Duodenal mucosa (tissue), 2 donors: Measurements from ENCODE around the gene GVQW3.

Source experiments
- H3K27ac ChIP-seq: one replicate; pipeline ENCODE4 v1.7.0; 2013; ENCODE audit warnings: low read depth, low read length
- H3K27me3 ChIP-seq, 2 donors: one replicate each; pipeline ENCODE4 v1.7.0; 2013; ENCODE audit warnings: low read length in 2 of 2, control low read depth in 1 of 2; ENCODE audit not compliant: insufficient read depth in 2 of 2, control insufficient read depth in 1 of 2
- H3K36me3 ChIP-seq, 2 donors: one replicate each; pipeline ENCODE4 v1.7.0; 2013; ENCODE audit warnings: low read length in 2 of 2, control low read depth in 1 of 2; ENCODE audit not compliant: insufficient read depth in 2 of 2, control insufficient read depth in 1 of 2
- H3K4me1 ChIP-seq, 2 donors: one replicate each; pipeline ENCODE4 v1.7.0; 2013; ENCODE audit warnings: low read length in 2 of 2, control low read depth in 1 of 2; ENCODE audit not compliant: insufficient read depth in 2 of 2, control insufficient read depth in 1 of 2
- H3K4me3 ChIP-seq, 2 donors: one replicate each; pipeline ENCODE4 v1.7.0; 2013; ENCODE audit warnings: low read length in 2 of 2, low read depth in 1 of 2
- H3K9ac ChIP-seq, 2 donors: one replicate each; pipeline ENCODE4 v1.7.0; 2013; ENCODE audit warnings: low read length in 2 of 2, low read depth in 1 of 2
- H3K9me3 ChIP-seq, 2 donors: one replicate each; pipeline ENCODE4 v1.7.0; 2013; ENCODE audit warnings: low read length in 2 of 2, control low read depth in 1 of 2; ENCODE audit not compliant: control insufficient read depth in 1 of 2

The GVQW3 gene

GRCh38 chr11:76361374-76361773, 19.7 kb upstream of the GVQW3 start:
- Histone ChIP-seq H3K27me3 (no peaks in the 10 kb centered on the region), H3K36me3 (peaks cover 6 to 15% of the 10 kb centered on the region in 2 donors), H3K9ac (no peak overlapping the region), H3K4me1 (no peaks in the 10 kb centered on the region), H3K9me3 (no peaks in the 10 kb centered on the region), H3K4me3 (no peak overlapping the region), H3K27ac (no peak overlapping the region)

- no peak overlapping the region for H3K27ac ChIP-seq
- no peaks in the 10 kb centered on the region for H3K9me3 ChIP-seq
- peaks cover 6 to 13% of the 10 kb centered on the region in 2 donors for H3K36me3 ChIP-seq
- no peak overlapping the region for H3K4me3 ChIP-seq
- H3K4me1 ChIP-seq = no peaks in the 10 kb centered on the region
- H3K27me3 ChIP-seq = no peaks in the 10 kb centered on the region
- no peak overlapping the region for H3K9ac ChIP-seq
Measured at GRCh38 chr11:76361776-76362175, 19.3 kb upstream of the GVQW3 start.

- H3K27ac ChIP-seq = no peak overlapping the region
- H3K4me3 ChIP-seq = no peak overlapping the region
- no peaks in the 10 kb centered on the region for H3K27me3 ChIP-seq
- no peaks in the 10 kb centered on the region for H3K9me3 ChIP-seq
- H3K4me1 ChIP-seq = no peaks in the 10 kb centered on the region
- no peak overlapping the region for H3K9ac ChIP-seq
- H3K36me3 ChIP-seq = peaks cover 6 to 13% of the 10 kb centered on the region in 2 donors
Measured at GRCh38 chr11:76362716-76363115, 18.4 kb upstream of the GVQW3 start.

- H3K27me3 ChIP-seq = no peaks in the 10 kb centered on the region
- H3K4me1 ChIP-seq = peaks cover 5 to 20% of the 10 kb centered on the region in 2 donors
- peaks cover 6 to 9% of the 10 kb centered on the region in 2 donors for H3K36me3 ChIP-seq
- H3K9ac ChIP-seq = no peak overlapping the region
- no peak overlapping the region for H3K4me3 ChIP-seq
- H3K9me3 ChIP-seq = no peaks in the 10 kb centered on the region
- no peak overlapping the region for H3K27ac ChIP-seq
Measured at GRCh38 chr11:76365038-76365679, 16.0 kb upstream of the GVQW3 start.

GRCh38 chr11:76368490-76368889, 12.6 kb upstream of the GVQW3 start:
- H3K4me3 ChIP-seq = no peak overlapping the region
- H3K9ac ChIP-seq = peak overlapping the region in 1 of 2 donors; percentile 33
- H3K27ac ChIP-seq = no peak overlapping the region
- no peaks in the 10 kb centered on the region for H3K27me3 ChIP-seq
- peaks cover 0 to 3% of the 10 kb centered on the region in 2 donors for H3K36me3 ChIP-seq
- peaks cover 8 to 27% of the 10 kb centered on the region in 2 donors for H3K4me1 ChIP-seq
- no peaks in the 10 kb centered on the region for H3K9me3 ChIP-seq

- Histone ChIP-seq H3K36me3 (peaks cover 0 to 3% of the 10 kb centered on the region in 2 donors), H3K4me3 (no peak overlapping the region), H3K9ac (no peak overlapping the region), H3K27me3 (no peaks in the 10 kb centered on the region), H3K9me3 (no peaks in the 10 kb centered on the region), H3K4me1 (peaks cover 8 to 27% of the 10 kb centered on the region in 2 donors), H3K27ac (no peak overlapping the region)
Measured at GRCh38 chr11:76369406-76369805, 11.7 kb upstream of the GVQW3 start.

- Histone ChIP-seq H3K36me3 (no peaks in the 10 kb centered on the region), H3K9me3 (no peaks in the 10 kb centered on the region), H3K27me3 (no peaks in the 10 kb centered on the region), H3K4me3 (no peak overlapping the region), H3K9ac (no peak overlapping the region), H3K4me1 (peaks cover 8 to 28% of the 10 kb centered on the region in 2 donors), H3K27ac (no peak overlapping the region)
Measured at GRCh38 chr11:76371170-76371569, 10.0 kb upstream of the GVQW3 start.

GRCh38 chr11:76376746-76377558, 4.2 kb upstream of the GVQW3 start:
- Histone ChIP-seq H3K36me3 (no peaks in the 10 kb centered on the region), H3K27ac (no peak overlapping the region), H3K4me1 (peaks cover 18 to 25% of the 10 kb centered on the region in 2 donors)

GRCh38 chr11:76379807-76380158, 1.3 kb upstream of the GVQW3 start:
- peaks cover 18 to 35% of the 10 kb centered on the region in 2 donors for H3K4me1 ChIP-seq
- no peak overlapping the region for H3K27ac ChIP-seq
- H3K9me3 ChIP-seq = no peaks in the 10 kb centered on the region

More at GRCh38 chr11:76376746-76377558, 4.2 kb upstream of the GVQW3 start:
- Histone ChIP-seq H3K9me3 (no peaks in the 10 kb centered on the region), H3K9ac (no peak overlapping the region), H3K27me3 (no peaks in the 10 kb centered on the region), H3K4me3 (no peak overlapping the region)

GRCh38 chr11:76380159-76380976, 755 bp upstream of the GVQW3 start:
- Histone ChIP-seq H3K4me1 (peaks cover 21 to 36% of the 10 kb centered on the region in 2 donors), H3K9me3 (no peaks in the 10 kb centered on the region), H3K9ac (peak overlapping the region; percentile 65 to 69), H3K4me3 (peak overlapping the region; percentile 91 to 95), H3K27ac (peak overlapping the region; percentile 36), H3K27me3 (no peaks in the 10 kb centered on the region), H3K36me3 (no peaks in the 10 kb centered on the region)

More at GRCh38 chr11:76379807-76380158, 1.3 kb upstream of the GVQW3 start:
- Histone ChIP-seq H3K36me3 (no peaks in the 10 kb centered on the region), H3K4me3 (peak overlapping the region; percentile 91 to 95), H3K9ac (peak overlapping the region; percentile 65 to 69), H3K27me3 (no peaks in the 10 kb centered on the region)
